Sigmoid colon (tissue), 7 donors: ENCODE measurements around the gene GOLT1B. TPM values are rescaled to one million over a fixed set of nuclear protein-coding genes. Genes with fewer than 3 reads are reported as not detected.
"Not testable (repeated sequence)": the region's sequence is repeated elsewhere in the genome, so short reads cannot be mapped to it uniquely, and the experiment has no call there.

Experiments used
- DNase-seq: peaks from one replicate; pipeline ENCODE4 v3.0.0-alpha.2; 2019
- H3K27ac ChIP-seq, 4 donors: fragments of 200-600 bp; sonication (generic); one replicate each; pipeline ENCODE4 v1.5.1; 2016 to 2019; ENCODE audit warnings: mild to moderate bottlenecking in 1 of 4
- H3K27me3 ChIP-seq, 3 donors: fragments of 200-600 bp; sonication (generic); one replicate each; pipeline ENCODE4 v1.5.1; 2019; ENCODE audit warnings: mild to moderate bottlenecking in 1 of 3
- H3K36me3 ChIP-seq, 4 donors: fragments of 200-600 bp; sonication (generic); one replicate each; pipeline ENCODE4 v1.5.1; 2016 to 2019
- H3K4me1 ChIP-seq, 4 donors: fragments of 200-600 bp; sonication (generic); one replicate each; pipeline ENCODE4 v1.5.1; 2017 to 2019
- H3K4me3 ChIP-seq, 4 donors: fragments of 200-600 bp; sonication (generic); one replicate each; pipeline ENCODE4 v1.5.1; 2017 to 2019; ENCODE audit warnings: mild to moderate bottlenecking in 2 of 4, moderate library complexity in 1 of 4
- H3K9me3 ChIP-seq, 4 donors: fragments of 200-600 bp in 3 of 4; sonication (generic) in 3 of 4; one replicate each; pipeline versions ENCODE4 v1.5.1 to v1.6.1; 2013 to 2019
- CTCF ChIP-seq, 4 experiments: fragments of 450-650 bp in 3 of 4; fragments of 200-600 bp in 1 of 4; IDR thresholded peaks; one replicate each; pipeline ENCODE4 v1.5.1; 2016 to 2019; ENCODE audit warnings: antibody characterized with exemption in 4 of 4, mild to moderate bottlenecking in 3 of 4, moderate library complexity in 2 of 4
- EP300 ChIP-seq, 4 donors: sonication (generic); formaldehyde crosslinking; IDR thresholded peaks; one replicate each; pipeline ENCODE4 v1.6.1; 2017; ENCODE audit warnings: antibody characterized with exemption in 4 of 4
- POLR2A ChIP-seq, 2 donors: fragments of 450-650 bp; IDR thresholded peaks; one replicate each; pipeline ENCODE4 v1.6.1; 2016; ENCODE audit warnings: antibody characterized with exemption in 2 of 2, mild to moderate bottlenecking in 2 of 2, moderate library complexity in 2 of 2
- POLR2AphosphoS5 ChIP-seq, 4 donors: sonication (generic); formaldehyde crosslinking; IDR thresholded peaks; one replicate each; pipeline ENCODE4 v1.6.1; 2017; ENCODE audit warnings: antibody characterized with exemption in 4 of 4
- WGBS, 2 donors: extraction: QIAGEN DNeasy Blood & Tissue Kit; methylation state at CpG; one replicate each; pipeline ENCODE4 v1.1.7; 2013; 5-methylcytosine and 5-hydroxymethylcytosine counted together
- intact Hi-C: fragments of 100-400 bp; cut with DNase I; formaldehyde crosslinking; loops from one replicate; pipeline ENCODE4 v1.15.1; 2023
- polyA plus RNA-seq, 3 donors: library from polyadenylated mRNA; stranded (reverse); fragments of 200-250 nt; gene quantifications; one replicate each; pipeline ENCODE4 v1.2.3, GENCODE V29; 2013
- total RNA-seq, 4 donors: library from RNA; depleted of rRNA; stranded (reverse); fragments of >200 nt; gene quantifications; one replicate each; pipeline ENCODE4 v1.1.0, GENCODE V29; 2016
- donor health status: healthy with polysubstance abuse.
- donor health status: Bipolar disorder and iron deficiency.
- donor health status: healthy.

GOLT1B gene, protein sequence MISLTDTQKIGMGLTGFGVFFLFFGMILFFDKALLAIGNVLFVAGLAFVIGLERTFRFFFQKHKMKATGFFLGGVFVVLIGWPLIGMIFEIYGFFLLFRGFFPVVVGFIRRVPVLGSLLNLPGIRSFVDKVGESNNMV
- 10 to 100 TPM; 22.5 to 26.9 (median 25.3) TPM for total RNA-seq
- polyA plus RNA-seq, result 10 to 100 TPM in 2 of 3 donors, 1 to 10 TPM in 1; 7.8 to 18.0 (median 17.1) TPM

DNA sequence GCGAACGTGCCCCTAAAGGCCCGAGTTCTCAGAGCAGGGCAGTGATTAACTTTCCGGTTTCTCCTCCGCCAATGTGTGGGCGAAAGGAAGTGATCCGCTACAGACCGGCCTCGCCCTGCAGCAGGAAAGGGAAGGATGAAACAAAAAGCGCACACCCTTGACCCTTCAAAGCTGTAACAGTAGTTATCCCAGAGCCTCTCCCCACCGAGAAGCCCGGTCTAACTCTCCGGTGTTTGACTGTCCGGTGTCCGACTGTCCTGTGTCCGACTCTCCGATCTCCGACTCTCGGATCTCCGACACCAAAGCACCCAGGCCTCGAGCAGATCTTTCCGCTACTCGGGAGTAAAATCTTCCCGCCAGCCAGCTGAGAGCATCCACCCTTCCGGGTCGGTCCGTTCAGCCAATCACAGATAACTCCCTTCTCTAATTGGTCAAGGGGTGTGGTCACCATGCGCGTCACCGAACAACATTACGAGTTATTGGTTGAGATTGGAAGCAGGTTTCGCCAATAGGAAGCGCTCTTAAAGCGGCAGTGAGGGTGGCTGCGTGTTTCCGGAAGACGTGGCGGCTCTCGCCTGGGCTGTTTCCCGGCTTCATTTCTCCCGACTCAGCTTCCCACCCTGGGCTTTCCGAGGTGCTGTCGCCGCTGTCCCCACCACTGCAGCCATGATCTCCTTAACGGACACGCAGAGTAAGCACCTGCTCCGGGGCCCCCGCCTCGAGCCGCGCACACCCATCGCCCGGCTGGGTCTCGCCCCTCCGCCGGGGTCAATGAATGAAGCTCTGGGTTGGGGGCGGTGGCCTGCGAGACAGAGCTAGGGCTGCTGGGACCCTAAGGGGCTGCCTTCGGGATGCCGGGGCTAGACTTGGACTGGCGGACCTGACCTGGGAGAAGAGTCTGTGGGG, at the start of gene GOLT1B, which contains the start of gene RECQL:
Gene GOLT1B (plus strand): TSS at position 532 of the 906 bp plus-strand sequence. CDS start 135 bp downstream, at position 667.
Gene RECQL (minus strand): TSS at position 378 of the 906 bp plus-strand sequence. CDS start 2,065 bp downstream, outside the sequence.
- H3K36me3 ChIP-seq, result peaks cover 0 to 24% (median 5%) of the 10 kb centered on the region in 4 donors
- H3K4me1 ChIP-seq, result peaks cover 0 to 45% (median 38%) of the 10 kb centered on the region in 4 donors
- H3K27ac ChIP-seq, result peak within 1 kb of the TSS; percentile 84 to 89 (median 85)
- peak within 1 kb of the TSS; percentile 84 to 92 (median 88) for H3K4me3 ChIP-seq
- no peaks in the 10 kb centered on the region for H3K27me3 ChIP-seq
- TF ChIP-seq CTCF (IDR thresholded peaks at IDR 0.05) (no peak), POLR2AphosphoS5 (IDR thresholded peaks at IDR 0.05) (peak; percentile 70 to 90 (median 83)), POLR2A (IDR thresholded peaks at IDR 0.05) (peak in 1 of 2 donors; percentile 24)
- H3K9me3 ChIP-seq, result no peaks in the 10 kb centered on the region
- WGBS, 2 donors, result 0% methylated on average over 61 of the region's 61 CpGs
- peak; percentile 98 for DNase-seq
- intact Hi-C loops, result loop anchor here (5.0 to 10.0 kb wide), 4 partner anchors 64 to 543 kb away; partner anchors contain the start of genes CMAS, LDHB and PYROXD1

DNA sequence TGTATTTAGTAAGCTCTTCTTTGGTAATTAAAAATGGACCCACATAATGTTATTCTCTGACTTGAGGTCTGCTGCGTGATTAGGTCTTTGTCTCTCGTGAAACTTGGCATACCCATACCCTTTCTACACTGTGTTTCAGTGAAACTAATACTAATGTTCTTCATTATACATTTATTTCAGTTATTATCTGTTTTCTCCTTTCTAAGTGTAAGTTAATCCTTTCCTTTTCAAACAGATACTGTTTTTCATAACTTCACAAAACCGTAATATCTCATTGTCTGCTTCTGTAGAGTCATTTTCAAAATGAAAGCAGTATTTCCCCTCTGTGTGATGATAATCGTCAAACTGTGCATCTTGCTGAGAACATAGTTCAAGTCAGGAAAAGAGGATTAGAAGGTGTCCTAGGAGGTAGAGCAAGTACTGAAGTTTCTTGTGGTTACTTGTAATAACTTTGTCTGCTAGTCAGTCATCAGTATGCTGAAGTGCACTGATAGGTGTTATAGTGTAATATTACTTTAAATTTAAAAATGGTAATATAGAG, 48.2 kb upstream of the GOLT1B start:
- Histone ChIP-seq H3K4me3 (no peak overlapping the region), H3K27me3 (no peaks in the 10 kb centered on the region), H3K27ac (no peak overlapping the region), H3K9me3 (no peaks in the 10 kb centered on the region), H3K36me3 (peaks cover 0 to 90% (median 18%) of the 10 kb centered on the region in 4 donors), H3K4me1 (no peaks in the 10 kb centered on the region)
- intact Hi-C loops, result no loop called here
- no peak for DNase-seq
- WGBS, 2 donors, result 88% methylated on average over 4 of the region's 4 CpGs
- TF ChIP-seq POLR2A (IDR thresholded peaks at IDR 0.05) (no peak), EP300 (IDR thresholded peaks at IDR 0.05) (no peak), CTCF (IDR thresholded peaks at IDR 0.05) (no peak), POLR2AphosphoS5 (IDR thresholded peaks at IDR 0.05) (no peak)

DNA sequence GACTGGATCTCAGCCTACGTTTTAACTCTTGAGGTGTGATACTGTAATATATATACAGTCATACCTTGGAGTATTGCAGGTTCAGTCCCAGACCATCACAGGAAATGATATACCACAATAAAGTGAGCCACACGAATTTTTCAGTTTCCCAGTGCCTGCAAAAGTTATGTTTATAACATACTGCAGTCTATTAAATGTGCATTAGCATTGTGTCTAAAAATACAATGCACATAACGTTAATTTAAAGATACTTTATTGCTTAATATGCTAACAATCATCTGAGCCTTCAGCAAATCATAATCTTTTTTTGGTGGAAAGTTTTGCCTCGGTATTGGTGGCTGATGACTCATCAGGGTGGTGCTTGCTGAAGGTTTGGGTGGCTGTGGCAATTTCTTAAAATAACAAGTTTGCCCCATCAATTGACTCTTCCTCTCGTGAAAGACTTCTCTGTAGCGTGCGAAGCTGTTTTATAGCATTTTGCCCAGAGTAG, 45.3 kb upstream of the GOLT1B start:
- no peak for TF ChIP-seq CTCF (IDR thresholded peaks at IDR 0.05)
- no peak for TF ChIP-seq EP300 (IDR thresholded peaks at IDR 0.05)
- TF ChIP-seq POLR2A (IDR thresholded peaks at IDR 0.05), result no peak
- TF ChIP-seq POLR2AphosphoS5 (IDR thresholded peaks at IDR 0.05), result no peak
- no peak for DNase-seq

GRCh38 chr12:21459474-21459873, 42.1 kb upstream of the GOLT1B start:
- Histone ChIP-seq H3K4me3 (no peak overlapping the region), H3K27ac (no peak overlapping the region), H3K4me1 (no peaks in the 10 kb centered on the region), H3K9me3 (no peaks in the 10 kb centered on the region), H3K27me3 (no peaks in the 10 kb centered on the region), H3K36me3 (peaks cover 0 to 95% (median 28%) of the 10 kb centered on the region in 4 donors)
- 89 to 92% methylated on average over 2 of the region's 2 CpGs for WGBS, 2 donors
- no peak for DNase-seq
- intact Hi-C loops, result no loop called here
- TF ChIP-seq EP300 (IDR thresholded peaks at IDR 0.05), result no peak
- TF ChIP-seq CTCF (IDR thresholded peaks at IDR 0.05), result no peak
- no peak for TF ChIP-seq POLR2AphosphoS5 (IDR thresholded peaks at IDR 0.05)
- TF ChIP-seq POLR2A (IDR thresholded peaks at IDR 0.05), result no peak

More for the DNA sequence above, 45.3 kb upstream of the GOLT1B start:
- Histone ChIP-seq H3K27me3 (no peaks in the 10 kb centered on the region), H3K9me3 (no peaks in the 10 kb centered on the region), H3K4me3 (no peak overlapping the region), H3K4me1 (no peaks in the 10 kb centered on the region), H3K36me3 (peaks cover 0 to 90% (median 21%) of the 10 kb centered on the region in 4 donors), H3K27ac (no peak overlapping the region)
- intact Hi-C loops, result no loop called here
- WGBS, 2 donors, result 58 to 62% methylated on average over 7 of the region's 7 CpGs

GRCh38 chr12:21467334-21467733, 34.3 kb upstream of the GOLT1B start:
- H3K4me3 ChIP-seq, H3K9me3 ChIP-seq, H3K27ac ChIP-seq, H3K27me3 ChIP-seq, intact Hi-C loops, H3K4me1 ChIP-seq, DNase-seq: not testable (repeated sequence)
- WGBS, 2 donors, result 88 to 93% methylated on average over 2 of the region's 2 CpGs
- peaks cover 0 to 77% (median 19%) of the 10 kb centered on the region in 4 donors for H3K36me3 ChIP-seq
